Erythroblast (primary cell): ENCODE results near the gene RBM20.

Experiments
- DNase-seq, 2 experiments: peaks; one replicate each; lab custom pipeline; 2025; lab: John Stamatoyannopoulos, UW
- GATA1 ChIP-seq: IDR thresholded peaks from 2 replicates; pipeline ENCODE4 v1.6.1; 2011; ENCODE audit warnings: low read depth, mild to moderate bottlenecking, control low read depth, low read length, moderate library complexity
- POLR2A ChIP-seq: IDR thresholded peaks from 2 replicates; pipeline ENCODE4 v1.6.1; 2011; ENCODE audit warnings: mild to moderate bottlenecking, low read length

The RBM20 gene

GRCh38 chr10:110682348-110682747 lies 38.2 kb downstream of the RBM20 start:
- TF ChIP-seq POLR2A (no peak), GATA1 (no peak)

GRCh38 chr10:110684800-110685446 lies 40.8 kb downstream of the RBM20 start:
- DNase-seq, result no peak
- TF ChIP-seq POLR2A, result no peak
- no peak for TF ChIP-seq GATA1

More at GRCh38 chr10:110682348-110682747, 38.2 kb downstream of the RBM20 start:
- DNase-seq, result no peak

- no peak for TF ChIP-seq POLR2A
- no peak for TF ChIP-seq GATA1
Measured at GRCh38 chr10:110686047-110686446, 41.9 kb downstream of the RBM20 start.

GRCh38 chr10:110686949-110687348 lies 42.8 kb downstream of the RBM20 start:
- TF ChIP-seq GATA1, result no peak
- no peak for TF ChIP-seq POLR2A
- no peak for DNase-seq

More at GRCh38 chr10:110686047-110686446, 41.9 kb downstream of the RBM20 start:
- no peak for DNase-seq

GRCh38 chr10:110687400-110687799 lies 43.3 kb downstream of the RBM20 start:
- TF ChIP-seq POLR2A (no peak), GATA1 (no peak)
- DNase-seq, result no peak

- DNase-seq, result no peak
- no peak for TF ChIP-seq GATA1
- TF ChIP-seq POLR2A, result no peak
Measured at GRCh38 chr10:110691139-110691538, 47.0 kb downstream of the RBM20 start.

- DNase-seq, result no peak
- TF ChIP-seq POLR2A (no peak), GATA1 (no peak)
Measured at GRCh38 chr10:110694263-110694662, 50.1 kb downstream of the RBM20 start.

- TF ChIP-seq POLR2A (no peak), GATA1 (no peak)
- DNase-seq, result no peak
Measured at GRCh38 chr10:110694820-110695538, 50.8 kb downstream of the RBM20 start.

GRCh38 chr10:110695539-110695886 lies 51.4 kb downstream of the RBM20 start:
- DNase-seq, result no peak
- TF ChIP-seq POLR2A, result no peak
- TF ChIP-seq GATA1, result no peak

GRCh38 chr10:110696436-110696835 lies 52.3 kb downstream of the RBM20 start:
- DNase-seq, result no peak
- TF ChIP-seq GATA1 (no peak), POLR2A (no peak)

GRCh38 chr10:110698340-110698739 lies 54.2 kb downstream of the RBM20 start:
- no peak for TF ChIP-seq POLR2A
- TF ChIP-seq GATA1, result no peak
- no peak for DNase-seq

- DNase-seq, result no peak
- TF ChIP-seq GATA1 (no peak), POLR2A (no peak)
Measured at GRCh38 chr10:110698782-110699201, 54.7 kb downstream of the RBM20 start.

GRCh38 chr10:110699859-110700468 lies 55.8 kb downstream of the RBM20 start:
- TF ChIP-seq POLR2A (no peak), GATA1 (no peak)

More at GRCh38 chr10:110699859-110700468, 55.8 kb downstream of the RBM20 start:
- DNase-seq, result no peak
